B cell (primary cell): ENCODE data around the gene ACOXL. TPM values are rescaled to one million over a fixed set of nuclear protein-coding genes. Genes with fewer than 3 reads are reported as not detected.
A peak's percentile ranks its signal among the peaks of the same experiment; 100 is the strongest.

ENCODE experiments used
- ATAC-seq: fragments of 200-7000 bp; cut with Tn5 transposase; one replicate; pipeline ENCODE4 v1.10.0; 2021; ENCODE audit warnings: low read depth, mild to moderate bottlenecking, moderate number of reproducible peaks, moderate library complexity
- CTCF ChIA-PET: fragments of 350-600 bp; sonication (Branson Sonifier 250); formaldehyde crosslinking; loops from one replicate; lab custom pipeline; 2021; ENCODE audit warnings: antibody characterized with exemption, inconsistent platforms; lab: Charles Lee
- POLR2A ChIA-PET: fragments of 350-600 bp; sonication (Branson Sonifier 250); formaldehyde crosslinking; loops from one replicate; lab custom pipeline; 2021; ENCODE audit warnings: antibody characterized with exemption; lab: Charles Lee
- DNase-seq: peaks from one replicate; pipeline ENCODE4 v3.0.0; 2013
- H2AFZ ChIP-seq: 2 replicates; pipeline ENCODE4 v1.6.1; 2012; ENCODE audit warnings: mild to moderate bottlenecking, low read depth, low read length; ENCODE audit not compliant: insufficient read depth, poor library complexity, severe bottlenecking
- H3K27ac ChIP-seq, 2 donors: 1 replicate in 1 of 2; 2 replicates in 1 of 2; pipeline ENCODE4 v1.5.1; 2012 to 2013; ENCODE audit warnings: low read length in 2 of 2, mild to moderate bottlenecking in 2 of 2, moderate library complexity in 1 of 2
- H3K27me3 ChIP-seq, 4 experiments: fragments of 200-600 bp in 1 of 4; sonication (generic) in 1 of 4; replicated peaks in 1 of 4; 1 replicate in 2 of 4; 2 replicates in 2 of 4; pipeline versions ENCODE4 v1.6.1 to v1.7.0; 2013 to 2016; ENCODE audit warnings: low read length in 3 of 4, mild to moderate bottlenecking in 2 of 4, mixed read lengths in 1 of 4, moderate library complexity in 1 of 4; ENCODE audit not compliant: insufficient read depth in 4 of 4, control insufficient read depth in 3 of 4; ENCODE audit errors: control extremely low read depth in 1 of 4
- H3K36me3 ChIP-seq, 2 experiments: replicated peaks in 1 of 2; 1 replicate in 1 of 2; 2 replicates in 1 of 2; pipeline versions ENCODE4 v1.6.1 to v1.7.1; 2013; ENCODE audit warnings: low read length in 1 of 2; ENCODE audit not compliant: insufficient read depth in 2 of 2, control insufficient read depth in 1 of 2; ENCODE audit errors: control extremely low read depth in 1 of 2, extremely low read depth in 1 of 2
- H3K4me1 ChIP-seq, 2 donors: fragments of 200-600 bp in 1 of 2; sonication (generic) in 1 of 2; 1 replicate in 1 of 2; 2 replicates in 1 of 2; pipeline versions ENCODE4 v1.5.1 to v1.6.1; 2013 to 2017; ENCODE audit warnings: low read length in 2 of 2; ENCODE audit not compliant: control insufficient read depth in 2 of 2, insufficient read depth in 2 of 2
- H3K4me2 ChIP-seq: replicated peaks from 2 replicates; pipeline ENCODE3; 2012; ENCODE audit warnings: mild to moderate bottlenecking, low read depth, low read length; ENCODE audit not compliant: poor library complexity, severe bottlenecking
- H3K4me3 ChIP-seq, 5 experiments: fragments of 200-600 bp in 1 of 5; sonication (generic) in 1 of 5; 1 replicate in 3 of 5; 2 replicates in 2 of 5; pipeline versions ENCODE4 v1.5.1 to v1.7.0; 2011 to 2016; ENCODE audit warnings: low read length in 4 of 5, mild to moderate bottlenecking in 4 of 5, low read depth in 2 of 5, control low read depth in 1 of 5, moderate library complexity in 1 of 5; ENCODE audit not compliant: insufficient read depth in 1 of 5; ENCODE audit errors: control extremely low read depth in 1 of 5, extremely low read depth in 1 of 5
- H3K79me2 ChIP-seq: fragments of 200-600 bp; sonication (generic); one replicate; pipeline ENCODE4 v1.6.0; 2016; ENCODE audit warnings: low read length; ENCODE audit not compliant: control insufficient read depth, insufficient read depth
- H3K9ac ChIP-seq: fragments of 200-600 bp; sonication (generic); 2 replicates; pipeline ENCODE4 v1.6.1; 2017; ENCODE audit warnings: mild to moderate bottlenecking, low read length, moderate library complexity
- H3K9me3 ChIP-seq, 3 donors: one replicate each; pipeline versions ENCODE4 v1.6.1 to v1.7.1; 2013; ENCODE audit warnings: low read length in 2 of 3; ENCODE audit not compliant: control insufficient read depth in 2 of 3, insufficient read depth in 1 of 3; ENCODE audit errors: control extremely low read depth in 1 of 3
- H4K20me1 ChIP-seq: 2 replicates; pipeline ENCODE4 v1.6.0; 2012; ENCODE audit warnings: mild to moderate bottlenecking, low read length; ENCODE audit not compliant: insufficient read depth, control insufficient read depth, poor library complexity, severe bottlenecking
- H3K27ac Mint-ChIP-seq: one replicate; pipeline ENCODE4 v1.8.0; 2021; ENCODE audit warnings: mixed read lengths
- H3K27me3 Mint-ChIP-seq: one replicate; pipeline ENCODE4 v1.8.0; 2021; ENCODE audit warnings: mixed read lengths
- H3K4me1 Mint-ChIP-seq: one replicate; pipeline ENCODE4 v1.8.0; 2021; ENCODE audit warnings: mixed read lengths
- H3K4me3 Mint-ChIP-seq: one replicate; pipeline ENCODE4 v1.8.0; 2021; ENCODE audit warnings: mixed read lengths
- H3K9me3 Mint-ChIP-seq: one replicate; pipeline ENCODE4 v1.8.0; 2022; ENCODE audit warnings: mixed read lengths; ENCODE audit not compliant: insufficient read depth
- EZH2 ChIP-seq: IDR thresholded peaks from 2 replicates; pipeline ENCODE4 v1.6.1; 2012; ENCODE audit warnings: borderline replicate concordance, low read depth, mild to moderate bottlenecking, moderate library complexity, low read length; ENCODE audit not compliant: insufficient read depth, poor library complexity, severe bottlenecking
- whole genome bisulfite sequencing: methylation state at CpG from one replicate; pipeline ENCODE4 v1.1.5; 2013; ENCODE audit warnings: missing lambda C conversion rate; ENCODE audit not compliant: insufficient coverage; 5-methylcytosine and 5-hydroxymethylcytosine counted together
- intact Hi-C: fragments of 100-400 bp; cut with micrococcal nuclease; formaldehyde crosslinking; loops from one replicate; pipeline ENCODE4 v1.10.0; 2022
- polyA plus RNA-seq: library from polyadenylated mRNA; depleted of rRNA; stranded (reverse); fragments of >200 nt; gene quantifications from 2 replicates; pipeline ENCODE4 v1.2.3, GENCODE V29; 2012
- total RNA-seq, 2 donors: library from RNA; stranded (reverse); fragments of 120-200 nt in 1 of 2; gene quantifications; 1 replicate in 1 of 2; 2 replicates in 1 of 2; pipeline versions ENCODE4 v1.2.3 to v1.2.4, GENCODE V29; 2013 to 2022
- TF ChIP-seq, protein P1 (sequence below): fragments of 200-600 bp; IDR thresholded peaks from one replicate; pipeline ENCODE4 v1.8.0; 2022; ENCODE audit warnings: antibody characterized with exemption, mild to moderate bottlenecking

The ACOXL gene
- total and polyA plus RNA-seq, 2 donors (not counting 1 experiment from before 2014, with no cell fraction given), result 0.06 TPM; not detected in 1

DNA sequence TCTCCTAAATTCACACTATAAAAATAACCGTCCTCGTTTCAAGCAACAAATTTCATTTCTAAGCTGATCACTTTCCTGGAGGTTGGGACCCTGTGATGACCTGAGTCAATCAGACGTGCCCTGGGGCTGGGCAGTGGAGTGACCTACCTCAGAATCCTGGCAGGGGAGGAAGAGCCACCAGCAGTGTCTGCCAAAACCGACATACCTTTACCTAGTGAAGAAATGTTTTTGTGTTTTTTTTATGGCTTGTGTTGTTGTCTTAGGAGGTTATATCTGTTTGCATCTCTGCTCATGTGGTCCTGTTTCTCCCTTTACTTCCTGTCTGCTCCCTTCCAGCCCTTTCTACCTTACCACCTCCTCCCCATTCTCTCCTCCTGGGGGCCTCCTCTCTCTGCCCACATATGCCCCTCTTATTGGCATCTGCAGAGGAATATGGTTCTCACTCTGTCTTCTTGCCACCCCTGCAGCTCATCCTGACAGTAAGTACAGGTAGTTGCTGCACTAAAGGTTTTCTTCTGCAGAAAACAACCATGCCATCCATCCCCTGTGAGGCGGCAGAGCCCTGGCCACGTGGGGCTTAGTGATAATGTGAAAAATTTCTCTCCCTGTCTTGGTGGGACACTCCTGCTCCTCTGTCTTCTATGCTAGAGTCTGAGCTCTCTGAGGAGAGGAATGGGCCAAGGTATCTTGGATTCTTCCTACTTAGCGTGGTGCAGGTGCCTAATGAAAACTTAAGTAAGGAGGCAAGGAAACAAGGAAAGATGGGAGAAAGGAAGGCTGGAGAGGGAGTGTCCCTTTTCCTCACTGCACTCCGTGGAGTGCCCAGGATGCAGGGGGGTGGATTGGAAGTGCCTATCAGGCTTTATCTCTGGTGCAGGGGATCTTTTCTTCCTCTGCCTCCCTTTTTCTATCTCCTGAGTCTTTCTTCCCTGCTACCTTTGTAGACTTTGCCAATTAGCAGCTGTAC lies 15.4 kb downstream of the ACOXL start:
- no peak for DNase-seq
- no peak overlapping the region for H3K4me3 Mint-ChIP-seq
- H3K9me3 Mint-ChIP-seq, result no peaks in the 10 kb centered on the region
- no peaks in the 10 kb centered on the region for H4K20me1 ChIP-seq
- 66% methylated on average over 4 of the region's 8 CpGs for WGBS
- H3K4me1 ChIP-seq, result peaks cover 10 to 12% of the 10 kb centered on the region in 2 donors
- peaks cover 64% of the 10 kb centered on the region for H3K27me3 Mint-ChIP-seq
- intact Hi-C loops, result no loop called here
- peaks cover 0 to 2% (median 0%) of the 10 kb centered on the region in 3 donors for H3K9me3 ChIP-seq
- H3K36me3 ChIP-seq, result no peaks in the 10 kb centered on the region
- no peak for ATAC-seq
- H3K9ac ChIP-seq, result no peak overlapping the region
- no peak overlapping the region for H2AFZ ChIP-seq
- H3K4me2 ChIP-seq, result peak overlapping the region; percentile 20
- no peak overlapping the region for H3K27ac ChIP-seq
- H3K4me3 ChIP-seq, result no peak overlapping the region
- peaks cover 0 to 18% (median 4%) of the 10 kb centered on the region in 4 experiments for H3K27me3 ChIP-seq
- peaks cover 10% of the 10 kb centered on the region for H3K4me1 Mint-ChIP-seq
- ChIA-PET CTCF (interaction anchor here (1.7 kb wide), 1 partner anchor 7 kb away, joined by 5 read pairs; no protein-coding TSS in a partner anchor), POLR2A (no interaction called here)
- no peak overlapping the region for H3K27ac Mint-ChIP-seq
- no peak for TF ChIP-seq EZH2
- TF ChIP-seq, protein P1, sequence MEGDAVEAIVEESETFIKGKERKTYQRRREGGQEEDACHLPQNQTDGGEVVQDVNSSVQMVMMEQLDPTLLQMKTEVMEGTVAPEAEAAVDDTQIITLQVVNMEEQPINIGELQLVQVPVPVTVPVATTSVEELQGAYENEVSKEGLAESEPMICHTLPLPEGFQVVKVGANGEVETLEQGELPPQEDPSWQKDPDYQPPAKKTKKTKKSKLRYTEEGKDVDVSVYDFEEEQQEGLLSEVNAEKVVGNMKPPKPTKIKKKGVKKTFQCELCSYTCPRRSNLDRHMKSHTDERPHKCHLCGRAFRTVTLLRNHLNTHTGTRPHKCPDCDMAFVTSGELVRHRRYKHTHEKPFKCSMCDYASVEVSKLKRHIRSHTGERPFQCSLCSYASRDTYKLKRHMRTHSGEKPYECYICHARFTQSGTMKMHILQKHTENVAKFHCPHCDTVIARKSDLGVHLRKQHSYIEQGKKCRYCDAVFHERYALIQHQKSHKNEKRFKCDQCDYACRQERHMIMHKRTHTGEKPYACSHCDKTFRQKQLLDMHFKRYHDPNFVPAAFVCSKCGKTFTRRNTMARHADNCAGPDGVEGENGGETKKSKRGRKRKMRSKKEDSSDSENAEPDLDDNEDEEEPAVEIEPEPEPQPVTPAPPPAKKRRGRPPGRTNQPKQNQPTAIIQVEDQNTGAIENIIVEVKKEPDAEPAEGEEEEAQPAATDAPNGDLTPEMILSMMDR, result no peak
- no peaks in the 10 kb centered on the region for H3K79me2 ChIP-seq

DNA sequence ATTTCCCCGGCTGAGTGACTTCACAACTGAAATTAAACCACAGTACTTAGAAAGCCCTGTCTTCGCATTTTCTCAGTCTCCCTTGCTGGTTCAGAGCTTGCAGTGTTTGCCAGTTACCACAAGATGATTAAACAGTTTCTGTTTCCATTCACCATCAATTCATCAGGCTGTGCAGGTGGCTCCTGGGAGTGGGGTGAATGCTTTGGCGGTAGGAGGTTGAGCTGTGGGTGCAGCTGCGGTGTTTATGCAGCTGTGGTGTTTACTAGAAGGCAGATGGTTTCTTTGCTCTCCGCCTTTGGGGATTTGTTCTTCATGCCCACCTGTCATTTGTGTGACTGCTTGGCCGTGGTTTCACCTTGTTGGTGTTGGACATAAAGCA lies 16.1 kb downstream of the ACOXL start:
- Histone ChIP-seq H3K79me2 (no peaks in the 10 kb centered on the region), H3K27ac (no peak overlapping the region), H3K9ac (no peak overlapping the region), H3K4me1 (peaks cover 10 to 12% of the 10 kb centered on the region in 2 donors), H2AFZ (peak overlapping the region; percentile 8), H3K36me3 (no peaks in the 10 kb centered on the region), H3K4me3 (no peak overlapping the region), H3K4me2 (peak overlapping the region; percentile 20), H4K20me1 (no peaks in the 10 kb centered on the region), H3K9me3 (peaks cover 0 to 2% (median 0%) of the 10 kb centered on the region in 3 donors), H3K27me3 (peaks cover 0 to 23% (median 5%) of the 10 kb centered on the region in 4 experiments)
- Mint-ChIP-seq H3K4me1 (peaks cover 10% of the 10 kb centered on the region), H3K27ac (no peak overlapping the region), H3K9me3 (no peaks in the 10 kb centered on the region), H3K27me3 (peaks cover 66% of the 10 kb centered on the region), H3K4me3 (no peak overlapping the region)
- ATAC-seq (peak; percentile 68), DNase-seq (peak; percentile 45)
- intact Hi-C loops, result no loop called here
- WGBS, result 2% methylated on average over 6 of the region's 6 CpGs
- TF ChIP-seq, protein P1, result no peak
- no peak for TF ChIP-seq EZH2
- POLR2A ChIA-PET, result no interaction called here
- CTCF ChIA-PET, result no interaction called here
